Measurements from ENCODE around the gene TSHR.
"Not testable (repeated sequence)": the region's sequence is repeated elsewhere in the genome, so short reads cannot be mapped to it uniquely, and the experiment has no call there.

Gene TSHR

DNA sequence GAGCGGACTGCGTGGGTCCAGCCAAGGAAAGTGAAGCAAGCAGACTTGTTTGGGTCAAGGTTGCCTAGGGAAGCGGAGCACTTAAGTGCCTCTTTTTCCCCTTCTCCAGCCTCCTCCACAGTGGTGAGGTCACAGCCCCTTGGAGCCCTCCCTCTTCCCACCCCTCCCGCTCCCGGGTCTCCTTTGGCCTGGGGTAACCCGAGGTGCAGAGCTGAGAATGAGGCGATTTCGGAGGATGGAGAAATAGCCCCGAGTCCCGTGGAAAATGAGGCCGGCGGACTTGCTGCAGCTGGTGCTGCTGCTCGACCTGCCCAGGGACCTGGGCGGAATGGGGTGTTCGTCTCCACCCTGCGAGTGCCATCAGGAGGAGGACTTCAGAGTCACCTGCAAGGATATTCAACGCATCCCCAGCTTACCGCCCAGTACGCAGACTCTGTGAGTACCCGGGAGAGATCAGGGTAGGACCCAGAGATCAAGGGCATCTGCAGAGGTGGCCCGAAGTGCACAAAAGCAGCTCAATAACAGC is at the start of gene TSHR:
Gene TSHR, plus strand, starts transcription at position 206 of the 526 bp plus-strand sequence. Its CDS starts 60 bp downstream, at position 266.
- Mint-ChIP-seq H3K9me3 (no peaks in the 10 kb centered on the region), H3K4me1 (peaks cover 44% of the 10 kb centered on the region), H3K27me3 (no peaks in the 10 kb centered on the region), H3K36me3 (ENCODE audit: insufficient read depth) (peaks cover 2% of the 10 kb centered on the region), H3K4me3 (peak within 1 kb of the TSS; percentile 97), H3K27ac (ENCODE audit: low read depth) (peak within 1 kb of the TSS; percentile 88)
- ATAC-seq (replicated peaks; ENCODE audit: extremely low read depth, poor library complexity, severe bottlenecking) (no peak), DNase-seq (ENCODE audit: low spot score in 2 of 2) (no peak)

- Mint-ChIP-seq H3K9me3 (no peaks in the 10 kb centered on the region), H3K4me3 (no peak overlapping the region), H3K27ac (ENCODE audit: low read depth) (no peak overlapping the region), H3K4me1 (peaks cover 7% of the 10 kb centered on the region), H3K36me3 (ENCODE audit: insufficient read depth) (peaks cover 8% of the 10 kb centered on the region), H3K27me3 (no peaks in the 10 kb centered on the region)
- DNase-seq (ENCODE audit: low spot score in 2 of 2) = no peak
- ATAC-seq (replicated peaks; ENCODE audit: extremely low read depth, poor library complexity, severe bottlenecking) = no peak
Measured at GRCh38 chr14:80906336-80906735, 49.1 kb upstream of the TSHR start.

- H3K36me3 Mint-ChIP-seq (ENCODE audit: insufficient read depth) = peaks cover 10% of the 10 kb centered on the region
- H3K27me3 Mint-ChIP-seq = no peaks in the 10 kb centered on the region
- no peaks in the 10 kb centered on the region for H3K9me3 Mint-ChIP-seq
- no peak overlapping the region for H3K27ac Mint-ChIP-seq (ENCODE audit: low read depth)
- DNase-seq (ENCODE audit: low spot score in 2 of 2) = no peak
- ATAC-seq (replicated peaks; ENCODE audit: extremely low read depth, poor library complexity, severe bottlenecking) = no peak
- peaks cover 7% of the 10 kb centered on the region for H3K4me1 Mint-ChIP-seq
- H3K4me3 Mint-ChIP-seq = no peak overlapping the region
Measured at GRCh38 chr14:80906946-80907345, 48.5 kb upstream of the TSHR start.

GRCh38 chr14:80912013-80912412 is 43.4 kb upstream of the TSHR start:
- ATAC-seq (replicated peaks; ENCODE audit: extremely low read depth, poor library complexity, severe bottlenecking); H3K27me3 Mint-ChIP-seq; H3K4me3 Mint-ChIP-seq; DNase-seq (ENCODE audit: low spot score in 2 of 2); H3K9me3 Mint-ChIP-seq; H3K4me1 Mint-ChIP-seq; H3K27ac Mint-ChIP-seq (ENCODE audit: low read depth): not testable (repeated sequence)
- peaks cover 18% of the 10 kb centered on the region for H3K36me3 Mint-ChIP-seq (ENCODE audit: insufficient read depth)

DNA sequence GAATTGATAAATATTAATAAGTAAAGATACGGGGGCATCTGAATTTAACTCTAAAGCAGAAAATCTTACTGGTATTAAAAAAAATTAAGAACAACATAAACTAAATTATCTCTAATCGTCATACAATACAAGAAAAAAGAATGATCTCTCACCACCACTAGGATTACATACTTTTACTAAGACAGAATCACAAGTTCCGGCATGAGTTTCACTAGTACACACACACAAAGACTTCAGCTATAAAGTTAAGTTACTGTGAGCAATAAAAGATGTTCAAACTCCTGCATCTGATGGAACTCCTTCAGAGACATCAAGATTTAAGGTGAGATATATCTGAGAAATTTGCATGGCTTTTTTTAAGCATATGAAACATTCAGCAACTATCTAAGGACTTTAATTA is 35.8 kb upstream of the TSHR start:
- DNase-seq (ENCODE audit: low spot score in 2 of 2) = no peak
- Mint-ChIP-seq H3K4me3 (no peak overlapping the region), H3K9me3 (no peaks in the 10 kb centered on the region), H3K36me3 (ENCODE audit: insufficient read depth) (peaks cover 12% of the 10 kb centered on the region), H3K4me1 (peaks cover 7% of the 10 kb centered on the region), H3K27ac (ENCODE audit: low read depth) (no peak overlapping the region), H3K27me3 (no peaks in the 10 kb centered on the region)
- ATAC-seq (replicated peaks; ENCODE audit: extremely low read depth, poor library complexity, severe bottlenecking) = no peak

GRCh38 chr14:80923368-80923767 is 32.1 kb upstream of the TSHR start:
- Mint-ChIP-seq H3K4me3 (no peak overlapping the region), H3K4me1 (peaks cover 29% of the 10 kb centered on the region), H3K27me3 (no peaks in the 10 kb centered on the region)

DNA sequence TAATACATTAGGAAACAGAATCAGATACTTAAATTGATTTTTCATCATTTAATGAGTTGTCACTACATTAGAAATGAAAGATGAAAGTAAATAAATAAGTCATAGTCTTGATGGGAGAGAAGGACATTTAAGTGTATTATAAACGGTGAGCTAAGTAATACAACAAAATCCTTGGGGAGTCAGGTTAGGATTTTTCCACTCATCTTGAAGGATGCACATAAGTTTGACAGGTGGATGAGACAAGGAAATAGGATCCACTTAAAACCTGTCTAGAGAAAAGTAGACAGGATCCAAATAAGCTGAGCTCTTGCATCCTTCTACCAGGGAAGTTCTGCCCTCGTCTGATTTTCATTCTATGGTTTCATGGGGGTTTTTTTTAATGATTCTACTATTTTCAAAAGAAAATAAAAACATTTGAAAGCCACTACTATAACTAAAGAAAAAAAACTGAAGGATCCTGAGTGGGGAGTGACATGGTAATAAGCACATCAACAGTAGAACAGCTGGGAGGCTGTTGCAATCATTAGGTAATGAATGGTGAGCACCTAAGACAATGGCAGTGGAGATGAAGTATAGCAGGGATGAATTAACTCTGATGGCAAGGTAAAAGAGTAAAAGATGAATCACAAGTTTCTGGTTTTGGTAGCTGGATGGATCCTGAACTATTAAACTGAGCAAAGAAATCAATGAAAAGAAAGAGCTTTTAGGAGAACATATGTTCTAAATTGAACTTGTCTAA is 30.9 kb upstream of the TSHR start:
- Mint-ChIP-seq H3K27ac (ENCODE audit: low read depth) (peak overlapping the region; percentile 11), H3K4me3 (no peak overlapping the region), H3K27me3 (no peaks in the 10 kb centered on the region), H3K9me3 (no peaks in the 10 kb centered on the region), H3K4me1 (peaks cover 38% of the 10 kb centered on the region), H3K36me3 (ENCODE audit: insufficient read depth) (peaks cover 2% of the 10 kb centered on the region)
- ATAC-seq (replicated peaks; ENCODE audit: extremely low read depth, poor library complexity, severe bottlenecking) (no peak), DNase-seq (ENCODE audit: low spot score in 2 of 2) (no peak)

More at GRCh38 chr14:80923368-80923767, 32.1 kb upstream of the TSHR start:
- DNase-seq (ENCODE audit: low spot score in 2 of 2) (no peak), ATAC-seq (replicated peaks; ENCODE audit: extremely low read depth, poor library complexity, severe bottlenecking) (no peak)
- Mint-ChIP-seq H3K27ac (ENCODE audit: low read depth) (no peak overlapping the region), H3K9me3 (no peaks in the 10 kb centered on the region), H3K36me3 (ENCODE audit: insufficient read depth) (peaks cover 2% of the 10 kb centered on the region)

GRCh38 chr14:80926397-80927082 is 28.9 kb upstream of the TSHR start:
- no peak overlapping the region for H3K27ac Mint-ChIP-seq (ENCODE audit: low read depth)
- H3K9me3 Mint-ChIP-seq = no peaks in the 10 kb centered on the region
- ATAC-seq (replicated peaks; ENCODE audit: extremely low read depth, poor library complexity, severe bottlenecking) = no peak
- DNase-seq (ENCODE audit: low spot score in 2 of 2) = no peak
- H3K36me3 Mint-ChIP-seq (ENCODE audit: insufficient read depth) = peaks cover 11% of the 10 kb centered on the region
- H3K4me3 Mint-ChIP-seq = no peak overlapping the region
- H3K4me1 Mint-ChIP-seq = peaks cover 58% of the 10 kb centered on the region
- H3K27me3 Mint-ChIP-seq = no peaks in the 10 kb centered on the region

DNA sequence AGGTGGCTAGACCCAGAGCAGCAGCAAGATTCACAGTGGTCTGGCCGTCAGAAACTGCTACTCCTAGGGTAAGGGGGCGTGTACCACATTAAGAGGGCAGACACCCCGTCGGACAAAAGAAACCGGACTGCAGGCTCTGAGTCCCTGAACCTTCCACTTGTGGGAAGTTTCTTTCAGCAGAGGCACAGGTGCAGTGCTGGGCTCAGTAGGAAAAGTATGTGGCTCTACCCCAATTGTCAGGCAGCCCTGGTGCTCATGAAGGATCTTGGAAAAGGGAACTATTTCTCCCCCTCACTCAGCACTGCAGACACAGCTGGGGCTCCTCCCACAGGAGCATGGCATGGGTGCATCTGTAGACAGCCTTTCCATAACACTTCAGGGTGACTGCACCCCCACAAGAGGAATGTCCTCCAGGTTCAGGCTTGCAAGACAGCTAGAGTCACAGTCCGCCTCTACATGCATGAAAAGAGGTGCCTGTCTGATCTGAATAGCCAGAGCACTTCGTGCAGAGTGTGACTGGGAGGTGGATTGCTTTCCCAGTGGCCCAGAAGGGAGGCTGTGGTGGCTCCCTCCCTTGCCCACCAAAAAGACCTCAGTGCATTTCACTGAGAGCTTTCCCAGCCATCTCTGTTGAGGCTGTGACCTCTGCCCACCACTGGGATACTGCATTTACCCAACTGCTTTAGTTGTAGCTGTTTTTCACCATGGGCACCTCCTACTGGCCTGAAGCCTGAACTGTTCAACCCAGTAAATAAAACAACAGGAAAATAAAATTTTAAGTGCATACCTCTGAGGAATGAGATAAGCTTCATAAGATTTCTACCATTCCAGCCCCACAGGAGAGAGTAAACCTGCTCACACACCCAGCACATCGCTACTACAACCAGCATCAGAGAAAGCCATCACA is 28.1 kb upstream of the TSHR start:
- no peak for DNase-seq (ENCODE audit: low spot score in 2 of 2)
- peaks cover 11% of the 10 kb centered on the region for H3K36me3 Mint-ChIP-seq (ENCODE audit: insufficient read depth)
- no peaks in the 10 kb centered on the region for H3K27me3 Mint-ChIP-seq
- no peak overlapping the region for H3K4me3 Mint-ChIP-seq
- no peak overlapping the region for H3K27ac Mint-ChIP-seq (ENCODE audit: low read depth)
- peaks cover 65% of the 10 kb centered on the region for H3K4me1 Mint-ChIP-seq
- H3K9me3 Mint-ChIP-seq = no peaks in the 10 kb centered on the region
- ATAC-seq (replicated peaks; ENCODE audit: extremely low read depth, poor library complexity, severe bottlenecking) = no peak

GRCh38 chr14:80930095-80930494 is 25.3 kb upstream of the TSHR start:
- H3K27me3 Mint-ChIP-seq = no peaks in the 10 kb centered on the region
- peaks cover 9% of the 10 kb centered on the region for H3K36me3 Mint-ChIP-seq (ENCODE audit: insufficient read depth)
- ATAC-seq (replicated peaks; ENCODE audit: extremely low read depth, poor library complexity, severe bottlenecking) (no peak), DNase-seq (ENCODE audit: low spot score in 2 of 2) (no peak)
- H3K4me1 Mint-ChIP-seq = peaks cover 72% of the 10 kb centered on the region
- H3K4me3 Mint-ChIP-seq = peak overlapping the region; percentile 65
- H3K27ac Mint-ChIP-seq (ENCODE audit: low read depth) = peak overlapping the region; percentile 92
- H3K9me3 Mint-ChIP-seq = no peaks in the 10 kb centered on the region

DNA sequence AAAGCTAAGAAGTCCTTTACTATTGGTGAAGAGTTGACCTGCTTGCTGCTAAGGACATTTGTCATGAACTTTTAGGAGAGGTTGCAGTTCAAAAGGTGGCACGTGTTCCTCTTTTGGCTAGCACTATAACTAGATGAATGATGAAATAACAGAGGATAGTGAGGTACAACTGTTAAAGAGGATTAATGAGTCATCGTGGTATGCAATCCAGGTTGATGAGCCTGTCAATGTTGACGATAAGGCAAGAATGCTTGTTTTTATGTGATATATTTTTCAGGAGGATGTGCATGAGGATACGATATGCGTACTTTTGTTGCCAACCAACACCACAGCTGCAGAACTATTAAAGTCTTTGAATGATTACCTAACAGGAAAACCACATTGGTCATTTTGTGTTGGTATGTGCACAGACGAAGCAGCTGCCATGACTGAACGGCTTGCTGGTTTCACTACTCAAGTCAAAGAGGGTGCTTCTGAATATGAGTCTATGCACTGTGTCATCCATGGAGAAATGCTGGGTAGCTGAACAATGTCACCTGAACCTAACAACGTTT is 24.5 kb upstream of the TSHR start:
- Mint-ChIP-seq H3K9me3 (no peaks in the 10 kb centered on the region), H3K27me3 (no peaks in the 10 kb centered on the region), H3K27ac (ENCODE audit: low read depth) (peak overlapping the region; percentile 92), H3K4me3 (peak overlapping the region; percentile 65), H3K36me3 (ENCODE audit: insufficient read depth) (peaks cover 11% of the 10 kb centered on the region), H3K4me1 (peaks cover 65% of the 10 kb centered on the region)
- DNase-seq (ENCODE audit: low spot score in 2 of 2) (peak in 1 of 2 donors; percentile 68), ATAC-seq (replicated peaks; ENCODE audit: extremely low read depth, poor library complexity, severe bottlenecking) (peak; percentile 90)

GRCh38 chr14:80933282-80933681 is 22.1 kb upstream of the TSHR start:
- Mint-ChIP-seq H3K27ac (ENCODE audit: low read depth) (peak overlapping the region; percentile 80), H3K36me3 (ENCODE audit: insufficient read depth) (peaks cover 12% of the 10 kb centered on the region), H3K4me3 (no peak overlapping the region), H3K27me3 (no peaks in the 10 kb centered on the region), H3K4me1 (peaks cover 50% of the 10 kb centered on the region), H3K9me3 (no peaks in the 10 kb centered on the region)
- ATAC-seq (replicated peaks; ENCODE audit: extremely low read depth, poor library complexity, severe bottlenecking) = no peak
- no peak for DNase-seq (ENCODE audit: low spot score in 2 of 2)

Data from central memory CD8-positive, alpha-beta T cell (primary cell).